Activated CD8-positive, alpha-beta memory T cell treated with anti-CD3 and anti-CD28 coated beads for 24 hours (primary cell): ENCODE data around the gene SEL1L3.
"Not testable (repeated sequence)": the region's sequence is repeated elsewhere in the genome, so short reads cannot be mapped to it uniquely, and the experiment has no call there.

Experiments used
- DNase-seq: peaks from one replicate; pipeline ENCODE4 v3.0.0-alpha.2; 2020

The SEL1L3 gene

DNA sequence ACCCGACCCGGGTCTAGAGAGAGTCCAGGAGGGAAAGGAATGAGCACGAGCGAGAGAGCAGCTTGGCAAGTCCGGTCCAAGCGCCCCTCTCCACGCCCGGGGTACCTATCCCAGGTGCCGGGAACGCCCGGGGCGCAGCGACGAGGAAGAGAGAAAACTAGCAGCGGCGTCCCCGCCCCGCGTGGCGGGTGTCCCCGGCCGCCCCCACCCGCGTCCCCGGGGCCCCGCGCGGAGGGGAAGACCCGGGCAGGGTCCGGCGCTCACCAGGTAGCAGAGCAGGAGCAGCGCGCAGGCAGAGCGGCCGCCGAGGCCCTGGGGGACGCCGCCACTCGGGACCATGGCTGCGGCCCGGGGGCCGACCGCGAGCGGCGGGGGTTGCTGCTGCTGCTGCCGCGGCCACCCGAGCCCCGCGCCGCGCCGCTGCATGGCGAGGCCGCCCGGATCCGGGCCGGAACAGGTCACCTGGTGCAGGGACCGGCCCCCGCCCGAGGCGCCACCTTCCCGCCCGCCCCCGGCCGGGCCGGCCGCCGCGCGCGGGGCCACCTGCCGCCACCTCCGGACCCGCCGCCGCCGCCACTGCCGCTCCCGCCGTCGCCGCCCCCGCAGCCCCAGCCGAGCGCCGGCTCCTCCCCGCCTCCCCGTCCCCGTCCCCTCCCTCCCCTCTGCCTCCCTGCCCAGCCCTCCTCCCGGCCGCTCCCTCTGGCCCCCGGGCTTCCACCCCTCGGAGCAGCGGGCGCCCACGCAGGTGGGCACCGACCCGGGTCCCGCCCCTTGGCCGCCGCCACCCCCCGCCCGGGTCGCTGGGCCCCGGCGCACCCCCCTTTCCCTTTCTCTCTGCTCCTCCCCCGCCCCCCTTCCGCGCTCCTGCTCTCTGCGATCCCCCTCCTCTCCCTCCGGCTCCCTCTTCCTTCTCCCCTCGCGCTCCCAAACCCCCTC, at the start of gene SEL1L3:
SEL1L3 (minus strand) TSS at position 578 of the 936 bp plus-strand sequence; CDS start at position 426, 152 bp downstream.
- DNase-seq = peak; percentile 82

DNA sequence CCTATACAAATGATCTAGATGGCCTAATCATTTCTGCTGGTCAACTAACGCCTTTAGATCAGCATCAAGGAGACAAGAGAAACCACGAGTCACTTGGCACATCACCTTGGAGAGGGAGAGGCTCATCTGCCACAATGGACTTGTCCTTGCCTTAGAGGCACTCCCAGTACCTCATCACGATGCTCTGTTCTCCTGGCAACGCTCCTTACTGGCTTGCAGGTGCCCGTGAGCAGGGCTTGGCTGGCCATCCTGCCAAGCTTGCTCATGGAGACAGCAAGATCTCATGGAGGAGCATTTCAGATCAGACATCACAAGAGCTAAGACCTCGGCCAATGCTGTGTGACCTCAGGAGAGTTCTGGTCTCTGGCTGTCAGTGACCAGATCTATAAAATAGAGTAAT, 48.6 kb upstream of the SEL1L3 start:
- no peak for DNase-seq

DNA sequence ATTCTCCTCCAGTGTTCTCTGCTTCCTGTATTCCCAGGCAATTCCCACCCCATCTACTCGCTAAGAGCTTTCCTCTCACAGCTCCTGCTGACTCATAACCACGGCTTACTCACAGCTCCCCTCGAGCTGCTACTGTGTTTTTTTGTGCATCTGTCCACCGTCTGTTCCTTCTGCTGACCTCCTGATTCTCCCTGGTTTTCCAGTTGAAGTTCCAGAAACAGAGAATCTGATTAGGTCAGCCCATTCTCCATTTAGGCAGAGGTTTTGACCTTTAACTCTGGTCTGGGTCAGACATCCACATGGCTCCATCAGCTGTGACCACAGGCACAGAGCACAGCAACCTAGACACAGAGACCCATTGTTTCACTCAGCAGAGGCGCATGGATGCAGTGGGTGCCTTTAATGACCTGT, 45.7 kb upstream of the SEL1L3 start:
- DNase-seq = no peak

- not testable (repeated sequence) for DNase-seq
Observed at GRCh38 chr4:25906113-25906512, 43.3 kb upstream of the SEL1L3 start.

- DNase-seq = no peak
Observed at GRCh38 chr4:25905371-25905770, 42.6 kb upstream of the SEL1L3 start.

DNA sequence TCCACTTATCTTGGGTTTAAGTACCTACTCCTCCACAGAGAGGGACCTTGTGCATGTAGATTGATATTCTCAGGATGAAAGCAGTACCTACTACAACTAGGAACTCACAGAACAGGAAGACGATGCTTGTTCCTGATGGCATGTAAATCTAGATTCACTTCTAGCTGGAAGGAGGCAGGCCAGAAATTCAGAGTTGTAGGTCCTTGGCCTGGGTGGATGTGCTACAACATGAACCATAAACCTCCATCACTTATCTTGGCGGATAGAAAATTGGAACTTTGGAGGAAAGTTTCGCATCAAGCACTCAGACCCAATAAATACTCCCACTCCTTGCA, 41.9 kb upstream of the SEL1L3 start:
- DNase-seq = no peak

- no peak for DNase-seq
Observed at GRCh38 chr4:25903900-25904747, 41.3 kb upstream of the SEL1L3 start.

- no peak for DNase-seq
Observed at GRCh38 chr4:25901030-25901430, 38.2 kb upstream of the SEL1L3 start.

DNA sequence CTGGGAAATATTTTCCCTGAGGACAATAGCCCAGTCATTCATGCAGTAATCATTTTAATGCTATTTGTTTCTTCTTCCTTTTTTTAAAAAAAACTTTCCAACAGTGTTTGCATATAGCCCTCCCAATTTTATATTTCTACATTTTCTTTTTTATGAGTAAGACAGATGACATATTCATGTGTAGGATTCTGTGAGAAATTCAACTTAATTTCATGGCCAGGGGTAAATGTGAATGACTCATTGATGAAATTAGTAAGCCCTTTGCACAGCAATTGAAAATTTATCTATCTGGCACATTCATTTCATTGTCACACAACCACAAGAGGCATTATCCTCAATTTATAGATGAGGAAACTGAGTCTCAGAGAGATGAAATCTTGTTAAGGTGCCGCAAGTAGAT, 37.5 kb upstream of the SEL1L3 start:
- no peak for DNase-seq

DNA sequence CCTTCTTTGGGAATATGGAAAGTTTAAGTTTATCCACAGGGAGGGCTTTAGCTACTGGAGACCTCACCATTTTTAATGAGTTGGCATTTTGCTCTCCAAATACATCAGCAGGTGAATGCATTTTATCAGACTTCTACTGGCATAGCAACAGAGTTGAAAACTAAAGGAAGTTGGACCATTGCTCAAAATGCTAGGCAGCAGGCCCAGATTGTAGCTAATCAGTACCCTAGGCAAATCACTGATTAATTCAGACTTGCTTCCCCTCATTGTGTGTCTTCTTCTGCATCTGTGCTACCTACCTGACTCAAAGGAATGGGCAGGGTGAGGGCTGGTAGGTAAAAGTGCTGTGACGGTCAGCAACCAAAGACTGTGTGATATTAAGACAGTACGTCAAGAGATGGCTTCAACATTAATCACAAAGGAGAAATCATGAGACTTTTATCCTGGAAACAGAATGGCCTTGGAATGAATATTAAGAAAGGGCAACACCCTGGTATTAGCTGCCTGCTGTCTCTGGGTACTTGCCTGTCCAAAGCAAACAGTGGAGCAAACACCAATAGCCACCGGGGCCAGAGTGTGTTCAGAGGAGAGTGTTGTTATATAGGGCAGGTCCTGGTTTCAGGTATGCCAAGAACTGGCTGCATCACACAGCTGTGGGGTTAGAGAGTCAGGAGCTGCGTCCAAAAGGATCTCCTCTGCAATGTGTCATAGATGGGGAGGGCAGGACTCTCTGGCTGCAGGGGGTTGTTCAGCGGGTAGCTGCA, 34.2 kb upstream of the SEL1L3 start:
- no peak for DNase-seq

DNA sequence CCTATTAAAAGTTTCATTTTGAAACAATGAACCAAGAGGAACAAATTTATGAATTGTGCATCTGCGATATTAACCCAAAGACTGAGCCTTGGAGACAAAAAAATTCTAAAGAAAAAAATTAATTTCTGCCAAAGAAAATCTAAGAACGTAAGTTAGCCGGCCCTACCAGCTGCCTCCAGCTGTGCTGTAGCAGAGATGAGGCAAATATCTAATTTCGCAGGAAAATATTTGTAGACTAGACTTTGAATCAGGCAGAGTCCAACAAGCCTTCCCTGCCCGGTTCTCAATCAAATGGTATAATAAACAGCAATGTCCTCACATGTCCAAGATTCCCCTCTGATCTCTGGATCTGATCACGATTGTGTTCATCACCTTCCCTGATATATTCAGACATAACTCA, 30.0 kb upstream of the SEL1L3 start:
- DNase-seq = no peak

GRCh38 chr4:25890571-25891485, 28.0 kb upstream of the SEL1L3 start:
- DNase-seq = no peak

DNA sequence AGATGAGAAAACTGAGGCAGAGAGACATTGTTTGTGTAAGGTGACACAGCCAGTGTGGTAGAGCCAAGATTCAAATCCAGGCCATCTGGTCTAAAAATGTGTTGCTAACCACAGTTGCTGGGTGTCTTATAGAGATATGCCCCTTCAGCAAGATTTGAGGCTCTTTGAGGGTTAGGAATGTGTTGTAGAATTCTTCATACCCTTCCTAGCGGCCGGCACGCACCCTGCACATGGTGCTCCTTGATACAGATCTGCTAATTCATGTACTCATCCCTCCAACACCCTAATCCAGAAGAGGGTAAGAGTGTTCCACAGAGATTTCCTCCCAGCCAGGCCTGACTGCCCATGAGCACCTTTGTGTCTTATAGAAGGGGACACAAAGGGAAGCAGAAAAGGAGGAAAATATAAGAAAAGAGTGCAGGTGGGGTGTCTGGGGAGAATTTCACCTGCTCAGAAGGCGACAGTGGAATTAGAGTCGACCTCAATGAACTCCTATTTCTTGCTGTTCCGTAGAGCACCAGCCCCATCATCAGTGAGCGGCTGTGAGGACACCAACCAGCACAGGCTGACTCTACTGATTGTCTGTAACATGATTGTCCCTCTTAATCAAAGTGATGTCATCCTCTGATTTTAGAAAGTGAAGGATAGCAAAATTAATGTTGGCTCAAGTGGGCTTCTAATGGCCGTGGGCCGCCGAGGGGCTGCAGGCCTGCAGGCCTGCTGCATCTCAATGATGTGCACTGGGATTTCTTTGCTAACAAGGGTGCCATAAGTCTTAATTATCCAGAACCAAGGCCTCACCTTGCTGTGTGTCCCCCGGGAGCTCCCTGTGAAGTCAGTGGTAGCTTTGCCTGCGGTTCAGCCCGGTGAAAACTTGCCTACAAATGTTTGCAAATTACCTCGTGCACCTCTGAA, 27.1 kb upstream of the SEL1L3 start:
- no peak for DNase-seq

- no peak for DNase-seq
Observed at GRCh38 chr4:25888781-25889180, 26.0 kb upstream of the SEL1L3 start.

DNA sequence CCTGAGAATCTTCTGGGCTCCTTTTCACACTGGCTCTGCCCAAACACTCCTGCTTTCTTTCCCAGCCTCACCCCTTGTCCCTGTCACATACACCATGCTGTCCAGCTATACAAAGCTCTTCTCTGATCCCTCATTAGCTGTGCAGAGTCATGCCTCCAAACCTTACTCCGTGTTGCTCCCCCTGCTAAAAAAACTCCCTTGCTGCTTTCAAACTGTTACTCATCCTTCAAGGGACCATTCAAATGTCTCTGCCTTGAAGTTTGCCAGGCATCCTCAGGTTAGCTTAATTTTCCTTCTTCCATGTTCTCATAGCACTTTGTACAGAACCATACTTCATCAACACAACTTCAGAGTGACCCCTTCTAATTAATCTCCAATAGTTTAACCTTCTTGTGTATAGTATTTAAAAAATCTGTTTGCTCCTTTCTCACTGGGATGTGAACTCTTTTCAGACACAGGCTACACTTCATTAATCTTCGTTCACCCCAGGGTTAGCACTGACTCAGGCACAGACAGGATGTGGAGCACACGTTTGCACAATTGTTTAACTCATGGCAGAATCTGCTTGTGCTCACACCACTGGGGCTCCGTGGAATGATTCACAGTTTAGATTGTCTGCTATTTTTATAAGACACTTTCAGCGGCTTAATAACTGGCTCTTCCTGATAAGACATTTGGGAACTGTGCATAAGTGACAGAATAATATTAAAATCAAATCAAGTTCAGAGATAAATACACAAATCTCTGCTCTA, 21.4 kb upstream of the SEL1L3 start:
- no peak for DNase-seq

- DNase-seq = no peak
Observed at GRCh38 chr4:25883565-25883964, 20.8 kb upstream of the SEL1L3 start.

DNA sequence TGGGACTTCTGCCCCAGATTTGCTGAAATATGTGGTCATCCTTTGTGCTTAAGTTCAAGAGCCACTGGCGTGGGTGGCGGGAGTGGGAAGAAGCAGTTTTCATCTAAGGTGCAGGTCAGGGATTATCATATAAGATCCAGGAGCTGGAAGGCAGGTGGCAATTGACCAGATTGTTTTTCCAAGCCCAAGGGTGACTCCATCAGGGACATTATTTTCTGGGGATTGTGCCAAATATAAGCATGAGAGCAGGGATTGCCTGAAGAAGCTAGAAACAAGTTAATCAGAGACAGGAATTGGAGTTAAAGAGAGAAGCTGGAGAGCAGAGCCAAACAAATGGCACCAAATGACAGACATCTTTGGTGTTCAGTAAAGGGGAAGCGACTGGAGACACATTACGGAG, 19.4 kb upstream of the SEL1L3 start:
- no peak for DNase-seq

DNA sequence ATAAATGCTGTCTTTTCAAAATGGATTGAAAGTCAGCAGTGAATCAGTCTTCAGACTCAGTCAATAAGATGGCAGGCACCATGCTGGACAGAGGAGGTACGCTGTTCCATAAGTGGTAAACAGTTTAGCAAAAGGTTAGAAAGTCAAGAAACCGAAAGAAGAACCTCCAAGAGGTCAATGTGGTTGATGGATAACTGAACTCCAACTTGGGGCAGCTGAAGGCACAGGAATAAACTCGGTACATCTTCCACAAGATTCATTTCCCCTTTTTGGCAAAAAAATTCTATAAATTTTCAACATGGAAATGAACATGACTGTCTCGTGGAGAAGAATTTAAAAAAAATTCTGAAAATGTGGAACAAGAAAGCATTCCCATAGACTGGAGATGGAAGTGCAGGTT, 18.4 kb upstream of the SEL1L3 start:
- DNase-seq = no peak

DNA sequence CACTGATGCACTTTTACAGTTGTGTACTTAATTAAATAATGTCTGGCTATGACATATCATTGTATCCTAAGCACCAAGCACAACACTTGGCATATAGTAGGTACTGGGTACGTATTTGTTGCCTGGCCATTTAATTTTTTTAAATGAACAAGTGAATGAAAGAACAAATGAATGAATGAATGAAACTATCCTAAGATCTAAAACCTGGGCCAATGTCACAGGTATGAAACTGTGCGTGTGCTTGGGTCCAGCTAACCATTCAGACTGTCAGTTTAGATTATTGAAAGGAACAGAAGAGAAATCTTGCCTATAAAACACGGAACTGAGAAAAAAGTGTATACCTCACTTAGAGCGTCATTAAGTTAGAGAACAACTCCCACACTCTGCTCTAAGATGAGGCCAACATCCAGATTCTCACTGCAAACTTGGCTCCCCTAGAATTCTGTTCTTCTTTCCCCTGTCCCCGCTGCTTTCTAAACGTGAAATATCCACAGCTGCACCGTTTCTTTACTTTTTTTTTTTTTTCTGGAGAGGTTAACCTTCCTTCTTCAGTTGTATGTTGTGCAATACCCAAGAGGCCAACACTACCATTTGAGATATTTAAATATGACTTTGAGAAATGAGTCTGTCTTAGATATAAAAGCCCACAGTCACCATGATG, 17.3 kb upstream of the SEL1L3 start:
- no peak for DNase-seq

DNA sequence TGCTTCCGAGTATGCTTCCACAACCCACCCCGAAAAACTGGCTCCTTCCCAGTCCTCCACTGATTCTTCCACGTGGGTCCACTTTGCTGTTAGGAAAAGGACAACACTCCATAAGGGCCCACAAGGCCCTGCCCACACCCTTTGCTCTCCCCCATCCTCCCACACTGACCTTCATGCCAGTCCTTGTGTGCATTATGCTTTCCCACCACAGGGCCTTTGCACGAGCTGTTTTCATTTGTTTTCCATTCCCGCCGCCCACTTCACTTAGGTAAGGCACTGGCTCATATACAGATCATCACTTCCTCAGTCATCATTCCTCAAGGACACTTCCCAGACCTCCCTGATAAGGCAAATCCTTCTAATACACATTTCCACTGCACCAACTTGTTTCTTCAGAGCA, 16.8 kb upstream of the SEL1L3 start:
- no peak for DNase-seq
